Heart left ventricle (tissue), 16 donors: ENCODE measurements around the gene NEURL3. TPM values are rescaled to one million over a fixed set of nuclear protein-coding genes. Genes with fewer than 3 reads are reported as not detected.
A peak's percentile ranks its signal among the peaks of the same experiment; 100 is the strongest.

Source experiments
- ATAC-seq, 4 donors: fragments of 200-7000 bp; cut with Tn5 transposase; one replicate each; pipeline ENCODE4 v1.9.1; 2020 to 2022; ENCODE audit warnings: moderate library complexity in 4 of 4, mild to moderate bottlenecking in 3 of 4, moderate number of reproducible peaks in 1 of 4
- DNase-seq, 5 donors: peaks; one replicate each; pipeline ENCODE4 v3.0.0-alpha.2; 2020
- H3K27ac ChIP-seq, 12 donors: fragments of 200-600 bp; sonication (generic) in 4 of 12; one replicate each; pipeline versions ENCODE4 v1.5.0 to v1.8.0; 2016 to 2022; ENCODE audit warnings: mild to moderate bottlenecking in 2 of 12
- H3K27me3 ChIP-seq, 9 donors: fragments of 200-600 bp; sonication (generic) in 2 of 9; one replicate each; pipeline versions ENCODE4 v1.5.1 to v1.8.0; 2016 to 2022; ENCODE audit warnings: mild to moderate bottlenecking in 3 of 9
- H3K36me3 ChIP-seq, 9 donors: fragments of 200-600 bp; sonication (generic) in 2 of 9; one replicate each; pipeline versions ENCODE4 v1.5.0 to v1.8.0; 2018 to 2022; ENCODE audit warnings: mild to moderate bottlenecking in 2 of 9
- H3K4me1 ChIP-seq, 12 donors: fragments of 200-600 bp; sonication (generic) in 4 of 12; one replicate each; pipeline versions ENCODE4 v1.5.0 to v1.8.0; 2016 to 2022; ENCODE audit warnings: mild to moderate bottlenecking in 3 of 12
- H3K4me3 ChIP-seq, 12 donors: fragments of 200-600 bp; sonication (generic) in 4 of 12; one replicate each; pipeline versions ENCODE4 v1.5.0 to v1.8.0; 2017 to 2022; ENCODE audit warnings: mild to moderate bottlenecking in 9 of 12, moderate library complexity in 4 of 12
- H3K9me3 ChIP-seq, 12 donors: fragments of 200-600 bp; sonication (generic) in 4 of 12; one replicate each; pipeline versions ENCODE4 v1.5.0 to v1.8.0; 2016 to 2022; ENCODE audit warnings: mild to moderate bottlenecking in 1 of 12
- POLR2A ChIP-seq, 2 donors: fragments of 450-650 bp; IDR thresholded peaks; one replicate each; pipeline ENCODE4 v1.6.1; 2017; ENCODE audit warnings: antibody characterized with exemption in 2 of 2, mild to moderate bottlenecking in 2 of 2, moderate library complexity in 2 of 2
- WGBS, 4 donors: extraction: QIAGEN DNeasy Blood & Tissue Kit in 2 of 4; methylation state at CpG; one replicate each; pipeline versions ENCODE4 v1.1.5 to v1.1.7; 2013 to 2018; 5-methylcytosine and 5-hydroxymethylcytosine counted together
- intact Hi-C, 10 donors: fragments of 100-400 bp; cut with DNase I; formaldehyde crosslinking; loops; one replicate each; pipeline versions ENCODE4 v1.11.1 to v1.14.2; 2022
- polyA plus RNA-seq, 2 donors: library from polyadenylated mRNA; stranded (reverse); fragments of 200-250 nt; gene quantifications; one replicate each; pipeline ENCODE4 v1.2.3, GENCODE V29; 2013
- total RNA-seq, 9 donors: library from RNA; depleted of rRNA in 2 of 9; stranded (reverse); fragments of >200 nt in 2 of 9; fragmentation: NEBNext Ultra II Directional in 3 of 9; extraction: Animal tissue kit (Norgen Biotek cat#: 25700) in 3 of 9; gene quantifications; one replicate each; pipeline versions ENCODE4 v1.1.0 to v1.2.4, GENCODE V29; 2016 to 2023
- TF ChIP-seq, protein P1 (sequence below), 12 donors: fragments of 200-600 bp; sonication (generic) in 4 of 12; IDR thresholded peaks; one replicate each; pipeline versions ENCODE4 v1.5.0 to v1.8.0; 2018 to 2022; ENCODE audit warnings: antibody characterized with exemption in 12 of 12, mild to moderate bottlenecking in 5 of 12
- donor health status: ischemic (EF 13 %, LVEDD 7.1; RV severe dilation, severe dysfunction).
- donor health status: healthy with polysubstance abuse.
- donor health status: DM: no; HTN: yes; CAD: no.
- donor health status: DM: no; HTN: no; CAD: no.
- donor health status: ischemic (EF 25% LVEDD 6.9; RV normal size, moderate dysfunction).
- donor health status: ischemic (EF 25% LVEDD 5.7; RV mildly dilated, moderate dysfunction).
- donor health status: healthy.
- donor health status: DM: yes; HTN: yes; CAD: no.
- donor health status: ischemic (EF 35%, LVEDD 5.7; RV mildly dilated, moderate dysfunction).
- donor health status: nonischemic (EF 11% LVEDD 7.7; RV severe dilation, severe dysfunction).
- donor health status: DM: yes; HTN: yes; CAD: no.
- donor health status: PGD.
- donor health status: ischemic (EF 29% LVEDD 5.4; RV normal size, mild dysfunction).
- donor health status: nonischemic (EF 23%, LVEDD 6.1; RV moderate dilation, normal function).

NEURL3 gene
- total and polyA plus RNA-seq, 11 donors: 0.07 to 0.75 (median 0.27) TPM; not detected in 8

DNA sequence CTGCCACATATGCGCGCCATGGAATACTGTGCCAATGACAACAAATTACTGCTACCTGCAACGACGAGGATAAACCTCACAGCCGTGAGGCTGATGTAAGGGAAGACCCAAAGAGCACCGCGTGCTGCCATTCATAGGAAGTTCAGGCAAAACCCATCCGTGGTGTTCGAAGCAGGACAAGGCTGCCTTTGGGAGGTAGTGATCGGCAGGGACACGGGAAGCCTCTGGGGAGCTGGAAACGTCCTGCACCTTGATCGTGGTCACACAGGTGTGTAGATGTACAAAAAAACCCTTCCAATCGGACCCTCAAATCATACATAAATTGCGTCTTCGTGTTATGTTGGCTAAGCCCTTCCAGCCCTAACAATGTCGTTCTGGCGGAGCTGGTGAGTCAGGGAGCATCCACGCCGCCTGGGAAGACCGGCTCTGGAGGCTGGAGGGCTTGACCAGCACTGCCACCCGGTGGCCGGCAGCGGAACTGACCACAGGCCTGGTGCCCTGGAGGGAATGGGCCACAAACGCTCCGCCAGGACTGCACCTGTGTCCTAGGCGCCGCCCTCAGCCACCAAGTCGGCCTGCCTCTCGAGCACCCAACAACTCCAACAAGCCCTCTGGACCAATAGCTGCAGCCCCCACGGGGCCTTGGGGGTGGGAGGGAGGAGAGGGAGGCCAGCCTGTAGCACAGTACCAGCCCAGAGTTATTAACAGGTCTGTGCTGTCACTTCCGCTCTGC is 4.1 kb upstream of the NEURL3 start:
- TF ChIP-seq, protein P1, sequence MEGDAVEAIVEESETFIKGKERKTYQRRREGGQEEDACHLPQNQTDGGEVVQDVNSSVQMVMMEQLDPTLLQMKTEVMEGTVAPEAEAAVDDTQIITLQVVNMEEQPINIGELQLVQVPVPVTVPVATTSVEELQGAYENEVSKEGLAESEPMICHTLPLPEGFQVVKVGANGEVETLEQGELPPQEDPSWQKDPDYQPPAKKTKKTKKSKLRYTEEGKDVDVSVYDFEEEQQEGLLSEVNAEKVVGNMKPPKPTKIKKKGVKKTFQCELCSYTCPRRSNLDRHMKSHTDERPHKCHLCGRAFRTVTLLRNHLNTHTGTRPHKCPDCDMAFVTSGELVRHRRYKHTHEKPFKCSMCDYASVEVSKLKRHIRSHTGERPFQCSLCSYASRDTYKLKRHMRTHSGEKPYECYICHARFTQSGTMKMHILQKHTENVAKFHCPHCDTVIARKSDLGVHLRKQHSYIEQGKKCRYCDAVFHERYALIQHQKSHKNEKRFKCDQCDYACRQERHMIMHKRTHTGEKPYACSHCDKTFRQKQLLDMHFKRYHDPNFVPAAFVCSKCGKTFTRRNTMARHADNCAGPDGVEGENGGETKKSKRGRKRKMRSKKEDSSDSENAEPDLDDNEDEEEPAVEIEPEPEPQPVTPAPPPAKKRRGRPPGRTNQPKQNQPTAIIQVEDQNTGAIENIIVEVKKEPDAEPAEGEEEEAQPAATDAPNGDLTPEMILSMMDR (IDR thresholded peaks at IDR 0.05): peak; percentile 96 to 100 (median 98)
- TF ChIP-seq POLR2A (IDR thresholded peaks at IDR 0.05): no peak
- H3K9me3 ChIP-seq: no peaks in the 10 kb centered on the region
- no peak overlapping the region for H3K4me3 ChIP-seq
- DNase-seq: peak; percentile 86 to 94 (median 90)
- intact Hi-C loops: loop anchor here (1.0 to 10.0 kb wide), 16 partner anchors 37 to 374 kb away; partner anchors contain the start of genes ASTL (in 7 of the 10), SNRNP200 (in 5 of the 10) and NCAPH (in 1 of the 10)
- H3K4me1 ChIP-seq: peaks cover 0 to 21% (median 14%) of the 10 kb centered on the region in 12 donors
- peak; percentile 81 to 93 (median 92) for ATAC-seq
- no peak overlapping the region for H3K27ac ChIP-seq
- no peaks in the 10 kb centered on the region for H3K36me3 ChIP-seq
- 24 to 26% (median 25%) methylated on average over 27 to 32 of the region's 32 CpGs for WGBS, 4 donors
- no peaks in the 10 kb centered on the region for H3K27me3 ChIP-seq

DNA sequence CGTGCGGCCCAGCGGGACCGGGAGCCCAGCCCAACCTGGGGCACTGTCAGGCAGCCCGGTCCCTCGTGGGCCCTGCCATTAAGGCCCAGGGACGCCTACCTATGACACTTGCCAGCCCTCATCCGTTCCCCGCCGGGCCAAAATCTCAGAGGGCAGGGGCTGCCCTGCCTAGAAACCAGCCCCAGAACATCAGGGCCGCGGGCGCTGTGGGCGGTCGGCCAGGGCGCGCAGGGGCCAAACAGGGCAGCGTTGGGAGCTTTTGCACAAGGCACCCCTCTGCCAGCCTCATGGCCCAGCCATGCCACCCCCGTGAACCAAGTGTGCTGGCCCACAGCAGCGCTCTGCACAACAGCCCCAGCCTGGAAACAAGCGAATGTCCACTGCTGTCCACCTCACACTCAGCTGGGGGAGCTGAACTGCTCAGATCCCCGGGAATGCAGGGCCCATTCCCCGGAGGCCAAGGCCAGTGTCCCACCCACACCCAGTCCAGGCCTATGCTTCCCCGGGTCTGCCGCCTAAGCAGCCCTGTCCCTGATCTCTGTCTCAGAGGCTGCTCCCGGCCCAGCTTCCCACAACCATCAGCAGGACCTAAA is 3.5 kb upstream of the NEURL3 start:
- ATAC-seq (peak in 1 of 4 donors; percentile 2), DNase-seq (no peak)
- H3K27ac ChIP-seq: no peak overlapping the region
- H3K27me3 ChIP-seq: no peaks in the 10 kb centered on the region
- H3K4me3 ChIP-seq: peak overlapping the region in 7 of 12 donors; percentile 42 to 63 (median 52)
- no peaks in the 10 kb centered on the region for H3K9me3 ChIP-seq
- intact Hi-C loops: loop anchor here (1.0 to 10.0 kb wide), 17 partner anchors 36 to 374 kb away; partner anchors contain the start of genes ASTL (in 7 of the 10), SNRNP200 (in 5 of the 10) and NCAPH (in 1 of the 10)
- 55 to 65% (median 60%) methylated on average over 13 to 26 of the region's 26 CpGs for WGBS, 4 donors
- peaks cover 0 to 21% (median 14%) of the 10 kb centered on the region in 12 donors for H3K4me1 ChIP-seq
- TF ChIP-seq, protein P1 (IDR thresholded peaks at IDR 0.05): no peak
- TF ChIP-seq POLR2A (IDR thresholded peaks at IDR 0.05): no peak
- no peaks in the 10 kb centered on the region for H3K36me3 ChIP-seq

DNA sequence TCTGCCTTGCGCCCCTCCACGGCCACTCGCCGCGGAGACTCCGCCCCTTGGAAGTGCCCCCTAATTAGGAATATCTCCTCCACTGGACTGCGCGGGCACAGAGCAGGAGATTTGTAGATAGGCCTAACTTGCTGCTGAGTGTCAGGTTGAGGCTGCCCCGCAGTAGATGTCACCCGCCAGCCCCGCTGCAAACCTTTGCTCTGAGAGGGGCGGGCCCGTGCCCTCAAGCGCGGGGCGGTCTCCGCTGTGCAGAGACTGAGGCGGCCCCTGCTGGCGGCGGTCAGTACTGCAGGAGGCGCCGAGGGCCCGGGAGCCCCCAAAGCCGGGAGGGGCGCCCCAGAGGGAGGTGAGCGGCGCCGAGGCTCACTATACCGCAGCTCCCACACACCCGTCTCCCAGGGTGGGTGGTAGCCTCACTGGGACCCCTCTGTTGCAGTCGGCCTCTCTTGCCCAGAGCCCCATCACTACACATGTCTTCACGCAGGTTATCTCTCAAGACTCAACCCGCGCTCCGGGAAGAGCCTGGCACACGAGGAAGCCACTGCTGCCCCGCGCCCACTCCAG is 2.9 kb upstream of the NEURL3 start:
- WGBS, 4 donors: 6 to 10% (median 8%) methylated on average over 11 to 38 of the region's 38 CpGs
- Histone ChIP-seq H3K4me1 (peaks cover 0 to 25% (median 15%) of the 10 kb centered on the region in 12 donors), H3K27ac (no peak overlapping the region), H3K27me3 (no peaks in the 10 kb centered on the region), H3K9me3 (no peaks in the 10 kb centered on the region), H3K36me3 (no peaks in the 10 kb centered on the region), H3K4me3 (peak overlapping the region in 11 of 12 donors; percentile 6 to 63 (median 47))
- ATAC-seq (peak; percentile 48 to 86 (median 82)), DNase-seq (peak; percentile 74 to 91 (median 78))
- TF ChIP-seq POLR2A (IDR thresholded peaks at IDR 0.05): no peak
- TF ChIP-seq, protein P1 (IDR thresholded peaks at IDR 0.05): peak; percentile 97 to 100 (median 100)
- intact Hi-C loops: loop anchor here (1.0 to 10.0 kb wide), 16 partner anchors 36 to 373 kb away; partner anchors contain the start of genes ASTL (in 7 of the 10), SNRNP200 (in 4 of the 10) and NCAPH (in 1 of the 10)
